ENCODE measurements around the gene GRIA1. TPM values are rescaled to one million over a fixed set of nuclear protein-coding genes. Genes with fewer than 3 reads are reported as not detected.
A peak's percentile ranks its signal among the peaks of the same experiment; 100 is the strongest.

GRIA1 gene
- total RNA-seq, 1 donor from 2014 or later = 3.3 TPM

GRCh38 chr5:153610811-153611210 lies 120.3 kb downstream of the GRIA1 start:
- Histone ChIP-seq H3K36me3 (no peaks in the 10 kb centered on the region), H2AFZ (replicated peaks) (no peak overlapping the region), H3K79me2 (ENCODE audit: low read depth) (no peaks in the 10 kb centered on the region), H3K4me1 (no peaks in the 10 kb centered on the region), H3K4me3 (no peak overlapping the region), H3K27ac (no peak overlapping the region), H3K4me2 (no peak overlapping the region), H3K27me3 (no peaks in the 10 kb centered on the region), H3K9me3 (ENCODE audit: low read depth) (no peaks in the 10 kb centered on the region), H4K20me1 (ENCODE audit: low read depth) (no peaks in the 10 kb centered on the region), H3K9ac (no peak overlapping the region), H3F3A (ENCODE audit: low read depth) (no peaks in the 10 kb centered on the region)
- H3K27me3 Mint-ChIP-seq (ENCODE audit: insufficient read depth, low read depth) = no peaks in the 10 kb centered on the region
- TF ChIP-seq EZH2 (IDR thresholded peaks at IDR 0.05) (no peak), CTCF (IDR thresholded peaks at IDR 0.05) (no peak)
- H3K4me1 Mint-ChIP-seq = peaks cover 19% of the 10 kb centered on the region
- no peaks in the 10 kb centered on the region for H3K36me3 Mint-ChIP-seq
- no peaks in the 10 kb centered on the region for H3K9me3 Mint-ChIP-seq
- H3K27ac Mint-ChIP-seq = no peak overlapping the region
- DNase-seq (ENCODE audit: low spot score) = no peak
- H3K4me3 Mint-ChIP-seq = no peak overlapping the region

DNA sequence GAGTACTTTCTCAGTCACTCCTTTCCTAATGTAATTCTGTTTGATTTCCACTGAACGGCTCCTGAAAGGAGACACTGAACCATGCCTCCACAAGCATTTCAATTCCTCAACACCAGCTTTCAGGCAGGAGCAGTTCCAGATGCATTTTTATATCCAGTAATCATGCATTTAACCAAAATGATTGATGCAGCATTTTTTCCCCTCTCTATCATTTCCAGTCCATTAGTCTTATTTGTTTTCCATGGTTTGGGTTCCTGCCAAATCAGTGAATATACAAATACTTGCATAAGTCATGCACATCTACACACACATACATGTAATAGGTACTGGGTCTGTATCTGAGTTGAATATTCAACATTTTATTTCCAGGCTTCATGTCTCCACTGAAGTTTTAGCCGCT lies 122.7 kb downstream of the GRIA1 start:
- no peaks in the 10 kb centered on the region for H3K36me3 Mint-ChIP-seq
- Histone ChIP-seq H3K4me2 (no peak overlapping the region), H3K36me3 (no peaks in the 10 kb centered on the region), H3K9me3 (ENCODE audit: low read depth) (no peaks in the 10 kb centered on the region), H2AFZ (replicated peaks) (no peak overlapping the region), H4K20me1 (ENCODE audit: low read depth) (no peaks in the 10 kb centered on the region), H3K4me3 (no peak overlapping the region), H3K79me2 (ENCODE audit: low read depth) (no peaks in the 10 kb centered on the region), H3K9ac (no peak overlapping the region), H3K27ac (no peak overlapping the region), H3K27me3 (no peaks in the 10 kb centered on the region), H3F3A (ENCODE audit: low read depth) (no peaks in the 10 kb centered on the region), H3K4me1 (no peaks in the 10 kb centered on the region)
- peaks cover 24% of the 10 kb centered on the region for H3K4me1 Mint-ChIP-seq
- peak overlapping the region; percentile 34 for H3K27ac Mint-ChIP-seq
- H3K27me3 Mint-ChIP-seq (ENCODE audit: insufficient read depth, low read depth) = no peaks in the 10 kb centered on the region
- DNase-seq (ENCODE audit: low spot score) = no peak
- no peak for TF ChIP-seq CTCF (IDR thresholded peaks at IDR 0.05)
- TF ChIP-seq EZH2 (IDR thresholded peaks at IDR 0.05) = no peak
- TF ChIP-seq EZH2phosphoT487 (IDR thresholded peaks at IDR 0.05) = no peak
- H3K4me3 Mint-ChIP-seq = no peak overlapping the region
- no peaks in the 10 kb centered on the region for H3K9me3 Mint-ChIP-seq

- H3K79me2 ChIP-seq (ENCODE audit: low read depth) = no peaks in the 10 kb centered on the region
These were observed 123.2 kb downstream of the GRIA1 start for GRCh38 chr5:153613672-153614071.

More at GRCh38 chr5:153613672-153614071, 123.2 kb downstream of the GRIA1 start:
- DNase-seq (ENCODE audit: low spot score) = no peak
- Histone ChIP-seq H3K9ac (no peak overlapping the region), H3F3A (ENCODE audit: low read depth) (no peaks in the 10 kb centered on the region), H3K27me3 (no peaks in the 10 kb centered on the region), H3K4me3 (no peak overlapping the region), H3K4me2 (no peak overlapping the region), H3K36me3 (no peaks in the 10 kb centered on the region), H3K4me1 (no peaks in the 10 kb centered on the region), H2AFZ (replicated peaks) (no peak overlapping the region), H3K27ac (no peak overlapping the region), H4K20me1 (ENCODE audit: low read depth) (no peaks in the 10 kb centered on the region), H3K9me3 (ENCODE audit: low read depth) (no peaks in the 10 kb centered on the region)
- H3K36me3 Mint-ChIP-seq = no peaks in the 10 kb centered on the region
- H3K4me3 Mint-ChIP-seq = no peak overlapping the region
- no peak for TF ChIP-seq CTCF (IDR thresholded peaks at IDR 0.05)
- no peak for TF ChIP-seq EZH2 (IDR thresholded peaks at IDR 0.05)
- no peak for TF ChIP-seq EZH2phosphoT487 (IDR thresholded peaks at IDR 0.05)
- H3K4me1 Mint-ChIP-seq = peaks cover 28% of the 10 kb centered on the region
- H3K9me3 Mint-ChIP-seq = no peaks in the 10 kb centered on the region
- no peaks in the 10 kb centered on the region for H3K27me3 Mint-ChIP-seq (ENCODE audit: insufficient read depth, low read depth)
- H3K27ac Mint-ChIP-seq = no peak overlapping the region

Measured in neural progenitor cell (in vitro differentiated cells).